GM18511 (cell line): ENCODE measurements around the gene JAKMIP2.
"Not testable (repeated sequence)": the region's sequence is repeated elsewhere in the genome, so short reads cannot be mapped to it uniquely, and the experiment has no call there.

Source experiments
- ATAC-seq: cut with Tn5 transposase; IDR thresholded peaks from one replicate; pipeline ENCODE4 v1.9.1; 2021; ENCODE audit warnings: mild to moderate bottlenecking, moderate library complexity; ENCODE audit not compliant: unreplicated experiment

JAKMIP2 gene

DNA sequence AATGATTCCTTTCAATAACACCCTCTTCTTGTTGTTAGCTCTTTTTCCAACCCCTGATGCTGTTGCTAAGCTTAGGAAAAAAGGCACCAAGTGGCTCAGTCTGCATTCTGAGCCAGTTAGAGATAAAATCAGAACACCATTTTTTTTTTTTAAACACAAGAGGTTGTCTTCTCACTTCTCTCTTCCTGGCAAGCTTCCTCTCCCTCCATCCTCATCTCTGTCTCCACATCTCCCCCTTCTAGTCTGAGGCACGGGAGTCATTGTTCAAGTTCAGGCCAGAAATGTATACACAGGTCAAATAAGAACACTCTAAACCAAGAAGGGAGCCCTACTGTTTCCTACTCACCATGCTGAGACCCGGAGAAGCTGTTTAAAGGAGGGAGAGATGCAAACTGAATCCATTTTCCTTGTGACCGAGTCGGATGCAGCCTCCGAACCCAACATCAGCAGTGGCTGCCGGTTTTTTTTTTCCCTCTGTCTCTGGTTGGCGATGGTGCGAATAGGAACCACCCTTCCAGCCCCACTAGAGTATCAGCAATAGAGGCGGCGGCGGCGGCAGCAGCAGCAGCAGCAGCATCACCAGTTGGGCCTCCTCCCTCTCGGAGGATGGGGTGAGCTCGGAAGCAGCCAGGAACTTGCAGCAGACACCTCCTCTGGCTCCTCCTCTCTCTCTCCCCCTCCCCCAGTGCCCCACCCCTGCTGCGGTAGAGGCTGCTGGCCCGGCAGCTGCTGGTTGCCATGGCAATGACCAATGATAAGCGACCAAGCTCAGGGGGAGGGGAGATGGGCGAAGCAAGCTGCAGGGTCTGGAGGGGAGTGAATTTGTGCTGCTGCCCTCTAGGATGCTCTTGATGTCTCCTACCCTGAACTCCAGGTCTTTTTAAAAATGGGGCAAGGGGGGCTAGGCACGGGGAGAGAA is at the start of gene JAKMIP2:
Gene JAKMIP2, minus strand, starts transcription at position 619 of the 919 bp plus-strand sequence. CDS start 110,922 bp downstream, outside the sequence.
- peak; percentile 91 for ATAC-seq

DNA sequence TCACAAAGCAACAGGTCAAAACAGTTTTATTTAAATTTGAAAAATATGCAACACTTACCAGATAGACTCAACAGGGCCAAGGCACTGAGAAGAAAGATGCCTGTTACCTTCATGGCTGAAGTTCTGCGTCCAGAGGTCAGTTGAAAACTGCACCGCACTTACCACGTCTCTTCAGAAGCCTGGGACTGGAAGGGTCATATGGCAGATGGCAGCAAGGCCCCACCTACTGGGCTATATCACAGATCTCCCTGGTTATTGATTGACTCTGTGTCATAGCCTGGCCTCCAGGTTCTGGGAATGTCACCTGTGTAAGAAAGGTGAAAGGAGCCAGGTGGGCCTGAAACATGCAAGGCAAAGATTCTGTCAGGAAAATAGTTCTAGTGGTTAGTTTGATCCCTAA is 48.9 kb upstream of the JAKMIP2 start, which contains the start of gene SPINK1:
Gene SPINK1, minus strand, starts transcription at position 207 of the 400 bp plus-strand sequence. Its CDS starts 94 bp downstream, at position 113.
- ATAC-seq, result no peak

DNA sequence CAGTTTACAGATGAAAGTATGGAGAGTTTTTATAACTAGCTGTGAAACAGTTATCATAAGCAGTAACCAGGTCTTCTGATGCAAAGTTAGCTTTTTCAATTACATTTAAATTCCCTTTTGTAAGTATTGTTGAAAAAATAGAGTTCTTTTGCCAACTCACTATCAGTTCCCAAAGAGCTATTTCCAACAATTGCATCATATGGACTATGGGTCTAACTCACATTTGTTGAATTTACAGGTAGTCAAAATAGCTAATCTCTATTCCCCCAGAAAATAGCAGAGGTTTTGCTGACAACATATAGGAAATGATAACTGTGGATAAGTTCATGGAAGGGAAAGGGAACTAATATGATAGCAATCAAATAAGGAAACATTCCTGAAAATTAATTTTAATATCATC is 47.5 kb upstream of the JAKMIP2 start:
- ATAC-seq, result no peak

DNA sequence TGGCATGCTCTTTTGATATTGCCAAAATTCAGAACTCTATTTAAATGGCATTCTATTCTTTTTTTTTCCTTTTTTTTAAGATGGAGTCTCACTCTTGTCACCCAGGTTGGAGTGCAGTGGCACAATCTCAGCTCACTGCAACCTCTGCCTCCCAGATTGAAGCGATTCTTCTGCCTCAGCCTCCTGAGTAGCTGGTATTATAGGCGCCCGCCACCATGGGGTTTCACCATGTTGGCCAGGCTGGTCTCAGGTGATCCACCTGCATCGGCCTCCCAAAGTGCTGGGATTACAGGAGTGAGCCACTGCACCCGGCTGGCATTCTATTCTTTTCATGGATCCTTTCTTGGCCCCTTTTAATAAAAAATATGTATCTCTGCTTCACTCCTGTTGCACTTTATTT is 44.5 kb upstream of the JAKMIP2 start:
- ATAC-seq, result not testable (repeated sequence)

DNA sequence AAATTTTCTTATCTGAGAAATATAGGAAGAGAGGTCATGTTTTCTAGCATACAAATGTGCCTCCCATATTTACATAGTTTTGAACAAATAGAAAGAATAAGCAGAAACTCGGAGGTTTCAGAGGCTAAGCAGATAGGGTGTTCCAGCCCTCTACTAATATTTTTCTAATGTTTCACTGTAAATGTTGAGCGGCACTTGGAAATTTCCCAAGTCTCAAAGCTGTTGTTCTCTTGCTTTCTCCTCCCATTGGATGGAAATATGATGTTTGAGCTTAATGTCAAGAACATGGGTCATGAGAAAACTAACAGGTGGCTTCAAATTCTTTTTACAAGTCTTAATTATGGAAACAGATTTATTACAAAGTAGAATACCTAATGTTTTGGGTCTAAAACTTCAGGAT is 43.8 kb upstream of the JAKMIP2 start:
- no peak for ATAC-seq

DNA sequence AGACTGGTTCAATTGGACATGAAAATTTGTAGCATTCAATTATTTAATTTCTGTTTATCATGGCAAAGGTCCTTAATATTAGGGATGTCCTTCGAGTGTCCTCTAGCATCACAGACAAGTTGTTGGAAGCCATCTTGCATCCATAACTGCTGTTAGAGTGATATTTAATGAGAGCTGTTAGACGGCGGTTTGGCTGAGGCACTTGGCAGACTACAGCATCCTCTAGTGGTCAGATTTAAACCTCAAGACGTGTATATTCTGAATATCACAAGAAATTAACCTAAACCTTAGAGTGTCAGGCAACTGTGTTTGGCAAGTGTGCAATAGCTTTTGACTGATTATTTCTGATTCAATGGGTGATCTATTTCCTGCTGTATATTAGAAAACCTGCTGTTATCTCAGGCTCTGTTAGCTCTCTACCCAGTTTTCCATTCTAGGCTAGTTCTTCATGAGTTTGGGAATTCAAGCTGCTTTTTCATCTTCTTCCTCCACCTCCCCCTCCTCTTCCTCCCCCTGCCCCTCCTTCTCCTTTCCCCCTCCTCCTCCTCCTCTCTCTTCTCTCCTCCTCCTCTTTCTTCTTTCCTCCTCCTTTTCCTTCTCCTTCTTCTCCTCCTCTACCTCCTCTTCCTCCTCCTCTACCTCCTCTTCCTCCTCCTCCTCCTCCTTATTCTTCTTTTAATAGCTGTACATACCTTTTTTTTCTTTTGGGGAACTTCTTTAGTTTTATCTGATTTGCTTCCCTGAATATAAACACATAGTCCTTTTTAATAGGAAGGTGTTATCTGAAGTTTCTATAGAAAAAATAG is 40.4 kb upstream of the JAKMIP2 start:
- peak; percentile 94 for ATAC-seq

DNA sequence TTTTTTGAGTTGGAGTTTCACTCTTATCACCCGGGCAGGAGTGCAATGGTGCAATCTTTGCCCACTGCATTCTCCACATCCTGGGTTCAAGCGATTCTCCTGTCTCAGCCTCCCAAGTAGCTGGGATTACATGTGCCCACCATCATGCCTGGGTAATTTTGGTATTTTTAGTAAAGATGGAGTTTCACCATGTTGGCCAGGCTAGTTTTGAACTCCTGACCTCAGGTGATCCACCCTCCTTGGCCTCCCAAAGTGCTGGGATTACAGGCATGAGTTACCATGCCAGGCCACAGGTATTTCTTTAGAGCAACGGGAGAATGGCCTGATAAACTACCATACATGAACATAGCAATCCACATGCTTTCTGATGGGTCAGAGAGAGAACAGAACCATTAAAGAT is 39.7 kb upstream of the JAKMIP2 start:
- ATAC-seq, result peak; percentile 7

DNA sequence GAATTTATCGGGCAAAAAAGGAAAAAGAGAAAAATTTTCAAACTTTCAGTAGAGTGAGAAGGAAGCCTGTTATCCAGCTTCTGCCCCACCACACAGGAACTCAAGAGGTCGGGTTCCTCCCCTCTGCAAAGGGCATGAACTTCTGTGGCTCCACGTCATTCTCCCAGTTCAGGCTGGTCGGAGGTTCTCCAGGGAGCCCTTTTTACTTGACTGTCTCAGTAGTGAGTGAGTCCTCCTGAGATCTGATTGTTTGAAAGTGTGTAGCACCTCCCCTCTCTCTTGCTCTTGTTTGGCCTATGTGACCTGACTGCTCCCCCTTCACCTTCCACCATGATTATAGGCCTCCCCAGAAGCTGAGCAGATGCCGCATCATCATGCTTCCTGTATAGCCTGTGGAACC is 39.2 kb upstream of the JAKMIP2 start:
- ATAC-seq, result no peak

DNA sequence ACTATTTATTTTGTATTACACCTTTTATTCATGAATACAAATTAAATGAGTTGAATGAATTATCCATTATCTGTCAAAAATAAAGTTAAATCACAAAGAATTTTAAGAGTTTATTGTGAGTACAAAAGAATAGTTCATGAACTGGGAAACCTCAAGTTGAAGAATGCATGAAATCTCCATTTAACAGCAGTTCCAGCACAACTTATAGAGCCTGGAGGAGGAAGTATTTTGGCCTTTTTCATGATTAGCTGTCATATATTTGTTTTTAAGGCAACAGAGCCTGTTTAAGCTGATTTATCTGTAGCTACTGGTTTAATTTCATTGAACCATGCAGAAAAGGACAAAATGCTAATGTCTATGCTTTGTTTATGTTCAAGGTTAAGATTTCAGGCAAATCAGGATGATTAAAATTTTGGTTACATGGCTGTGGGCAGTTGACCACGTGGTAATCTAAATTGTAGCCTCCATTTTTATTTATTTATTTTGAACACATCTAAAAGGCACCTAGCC is 36.8 kb upstream of the JAKMIP2 start:
- no peak for ATAC-seq

DNA sequence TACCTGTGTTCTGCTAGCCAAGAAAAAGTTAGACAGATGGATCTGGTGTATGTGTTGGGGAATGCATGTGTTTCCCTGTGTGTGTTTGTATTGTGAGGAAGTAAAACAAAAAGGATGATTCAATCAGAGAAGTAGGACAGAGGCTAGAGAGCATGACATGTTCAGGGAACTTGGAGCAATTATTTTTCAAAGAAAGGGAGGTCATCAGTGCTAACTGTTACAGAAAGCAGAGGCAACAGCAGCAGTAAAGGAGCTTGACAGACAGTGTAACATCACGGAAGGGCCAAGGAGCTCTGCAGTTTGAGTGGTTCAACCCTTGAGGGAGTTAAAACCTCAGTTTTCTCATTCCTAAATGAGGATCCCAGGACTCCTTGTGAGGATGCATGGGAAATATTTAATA is 35.8 kb upstream of the JAKMIP2 start:
- ATAC-seq, result no peak

DNA sequence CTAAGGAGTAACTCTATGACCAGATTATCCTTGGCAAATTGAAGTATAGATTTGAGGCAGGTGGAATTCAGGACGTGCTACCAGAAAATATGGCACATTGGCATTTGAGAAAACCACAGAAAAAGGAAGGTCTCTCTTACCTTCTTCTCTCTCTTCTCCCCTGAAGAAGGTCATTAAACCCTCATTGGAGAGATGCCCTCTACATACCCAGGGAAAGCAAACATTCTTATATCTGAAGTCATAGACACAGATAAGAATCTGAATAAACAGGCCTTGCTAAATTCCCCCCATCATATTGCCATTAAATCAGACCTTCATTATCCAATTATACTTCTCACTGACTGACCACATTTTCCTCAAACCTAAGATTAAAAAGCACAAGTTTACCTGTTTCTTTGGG is 31.2 kb upstream of the JAKMIP2 start:
- no peak for ATAC-seq

DNA sequence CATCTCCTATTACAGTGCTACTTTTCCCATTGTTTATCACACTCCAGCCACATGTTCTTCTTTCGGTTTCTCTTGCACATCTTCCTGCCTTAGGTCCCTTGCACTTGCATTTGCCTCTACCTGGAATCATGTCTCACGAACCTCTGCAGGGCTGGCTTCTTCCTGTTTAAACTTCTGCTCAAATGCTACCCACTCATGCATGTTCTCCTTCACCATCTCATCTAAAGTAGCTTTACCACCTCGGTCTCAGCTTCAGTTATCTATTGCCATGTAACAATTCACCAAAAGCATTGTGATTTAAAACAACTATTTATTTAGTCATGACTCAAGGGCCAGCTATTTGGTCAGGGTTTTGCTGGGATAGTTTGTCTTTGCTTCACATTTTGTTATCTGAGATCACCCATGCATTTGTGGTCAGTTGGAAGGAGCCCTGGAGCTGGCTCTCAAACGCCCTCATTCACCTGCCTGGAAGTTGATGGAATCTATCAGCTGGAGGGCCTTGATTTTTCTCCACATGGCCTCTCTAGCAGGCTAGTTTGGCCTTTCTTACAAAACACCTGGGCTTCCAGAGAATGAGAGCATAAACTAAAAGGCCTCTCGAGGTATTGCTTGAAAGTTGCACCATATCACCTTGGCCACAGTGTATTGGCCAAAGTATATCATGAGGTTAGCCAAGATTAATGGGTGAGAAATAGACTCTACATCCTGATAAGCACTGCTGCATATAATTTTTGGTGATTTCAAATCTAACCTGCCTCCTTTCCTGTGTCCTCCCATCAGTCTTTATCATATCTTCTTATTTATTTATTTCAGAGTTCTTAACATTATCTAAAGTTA is 27.5 kb upstream of the JAKMIP2 start:
- no peak for ATAC-seq

DNA sequence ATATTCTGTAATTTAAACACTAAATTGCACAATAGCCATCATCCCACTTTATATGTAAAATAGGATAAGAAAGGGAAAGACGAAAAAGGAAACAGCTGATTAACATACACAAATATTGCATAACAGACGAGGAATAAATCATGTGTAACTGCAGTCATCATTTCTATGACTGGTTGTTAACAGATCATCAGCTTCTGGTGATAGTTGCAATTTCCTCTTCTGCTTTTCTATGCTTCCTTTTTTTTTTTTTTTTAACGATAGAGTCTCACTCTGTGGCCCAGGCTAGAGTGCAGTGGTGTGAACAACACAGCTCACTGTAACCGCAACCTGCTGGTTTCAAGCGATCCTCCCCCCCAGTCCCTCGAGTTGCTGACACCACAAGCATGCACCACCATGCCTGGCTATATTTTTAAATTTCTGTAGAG is 22.5 kb upstream of the JAKMIP2 start:
- peak; percentile 91 for ATAC-seq

DNA sequence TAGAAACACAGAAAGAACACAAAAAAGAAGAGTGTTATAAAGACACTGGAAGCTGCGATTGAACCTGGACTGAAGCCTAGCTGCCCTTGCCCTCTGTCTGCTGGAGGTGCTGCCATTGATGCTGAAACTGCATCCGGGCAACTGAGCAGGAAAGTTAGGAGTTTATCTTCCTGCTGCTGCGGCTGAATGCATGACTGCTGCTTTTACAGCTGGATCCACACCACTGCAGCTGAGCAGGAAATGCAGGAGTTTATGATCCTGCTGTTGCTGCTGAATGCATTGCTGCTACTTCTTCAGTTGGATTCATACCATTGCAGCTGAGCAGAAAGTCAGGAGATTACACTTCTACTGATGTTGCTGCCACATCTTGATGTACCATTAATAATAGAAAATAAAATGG is 21.8 kb upstream of the JAKMIP2 start:
- ATAC-seq, result no peak

DNA sequence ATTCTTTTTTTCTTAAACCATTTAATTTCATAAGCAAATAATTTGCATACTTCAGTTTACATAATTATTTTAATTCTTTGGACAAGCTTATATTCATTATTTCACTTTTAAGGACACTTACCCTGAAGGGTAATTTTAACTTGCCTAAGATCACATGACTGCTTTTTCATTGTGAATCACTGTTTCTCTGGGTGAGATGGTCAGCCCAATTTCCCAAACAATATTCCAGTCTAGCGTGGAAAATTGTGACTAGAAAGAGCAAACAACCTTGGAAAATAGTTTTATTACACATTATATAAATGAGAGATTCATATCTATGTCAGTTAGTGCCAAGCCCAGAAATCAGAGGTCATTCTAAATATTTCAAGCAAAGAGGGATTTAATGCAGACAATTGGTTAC is 21.4 kb upstream of the JAKMIP2 start:
- no peak for ATAC-seq

DNA sequence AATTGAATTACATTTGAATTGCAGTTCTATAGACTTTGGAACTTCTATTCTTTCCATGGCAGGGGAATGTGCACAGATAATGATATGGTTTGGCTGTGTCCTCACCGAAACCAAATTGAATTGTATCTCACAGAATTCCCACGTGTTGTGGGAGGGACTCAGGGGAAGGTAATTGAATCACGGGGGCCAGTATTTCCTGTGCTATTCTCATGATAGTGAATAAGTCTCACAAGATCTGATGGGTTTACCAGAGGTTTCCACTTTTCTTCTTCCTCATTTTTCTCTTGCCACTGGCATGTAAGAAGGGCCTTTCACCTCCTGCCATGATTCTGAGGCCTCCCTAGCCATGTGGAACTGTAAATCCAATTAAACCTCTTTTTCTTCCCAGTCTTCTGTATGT is 20.6 kb upstream of the JAKMIP2 start:
- ATAC-seq, result not testable (repeated sequence)

DNA sequence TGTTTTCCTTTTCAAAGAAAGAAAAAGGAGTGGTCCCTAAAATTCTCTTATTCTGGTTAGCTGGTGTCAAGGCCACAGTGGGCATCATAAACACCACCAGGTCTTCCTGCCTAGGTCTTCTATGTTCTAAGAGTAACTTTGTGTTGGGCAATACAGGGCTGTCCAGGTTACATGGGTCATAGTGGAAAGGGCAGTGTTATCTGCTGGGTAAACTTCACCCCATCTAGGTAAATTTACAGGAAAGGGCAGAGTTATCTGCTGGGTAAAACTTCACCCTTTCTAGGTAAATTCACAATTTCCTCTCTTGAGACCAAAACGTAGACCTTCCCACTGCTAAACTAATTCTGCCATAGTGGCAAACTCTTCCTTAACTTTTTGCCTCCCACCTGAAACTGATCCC is 18.9 kb upstream of the JAKMIP2 start:
- ATAC-seq, result no peak

DNA sequence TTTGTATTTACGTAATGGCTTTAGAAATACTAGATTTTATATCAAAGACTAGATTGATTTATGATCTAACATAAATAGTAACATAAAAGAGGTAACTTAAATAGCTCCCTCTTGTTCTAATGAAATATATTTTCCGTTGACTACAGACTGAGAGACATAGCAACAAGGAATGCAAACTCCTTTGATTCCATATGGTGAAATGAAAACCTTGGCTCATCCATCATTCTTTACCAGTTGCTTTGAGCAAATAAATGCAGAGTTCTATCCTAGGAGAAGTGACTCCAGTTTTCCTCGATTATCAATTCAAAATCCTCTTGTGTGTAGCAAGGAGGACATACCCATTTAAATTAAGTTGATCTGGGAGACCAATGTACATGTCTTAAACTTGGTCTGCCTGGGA is 18.0 kb upstream of the JAKMIP2 start:
- no peak for ATAC-seq

DNA sequence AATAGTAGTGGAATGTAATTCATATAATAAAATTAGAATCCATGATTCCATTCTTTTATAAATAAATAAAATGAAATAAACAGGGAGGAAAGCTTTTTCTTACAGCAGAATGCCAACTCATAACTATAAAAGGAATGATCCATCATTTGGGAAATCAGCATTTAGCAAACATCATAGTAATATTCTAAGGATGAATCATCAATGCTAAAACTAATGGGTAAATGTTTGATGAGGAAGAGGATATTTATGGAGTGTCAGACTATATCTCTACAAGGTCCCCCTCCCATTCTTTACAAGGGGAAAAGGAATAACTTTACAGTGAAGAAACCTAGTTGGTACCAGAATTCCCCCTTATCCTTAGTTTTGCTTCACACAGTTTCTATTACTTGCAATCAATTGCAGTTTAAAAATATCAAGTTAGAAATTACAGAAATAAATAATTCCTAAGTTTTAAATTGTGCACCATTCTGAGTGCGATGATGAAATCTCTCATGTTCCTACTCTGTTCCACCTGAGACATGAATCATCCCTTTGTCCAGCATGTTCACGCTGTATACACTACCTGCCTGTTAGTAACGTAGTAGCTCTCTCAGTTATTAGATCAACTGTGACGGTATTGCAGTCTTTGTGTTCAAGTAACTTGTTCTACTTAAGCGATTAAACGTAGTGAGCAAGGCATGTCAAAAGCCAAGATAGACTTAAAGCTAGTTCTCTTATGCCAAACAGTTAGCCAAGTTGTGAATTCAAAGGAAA is 14.2 kb upstream of the JAKMIP2 start:
- ATAC-seq, result no peak

DNA sequence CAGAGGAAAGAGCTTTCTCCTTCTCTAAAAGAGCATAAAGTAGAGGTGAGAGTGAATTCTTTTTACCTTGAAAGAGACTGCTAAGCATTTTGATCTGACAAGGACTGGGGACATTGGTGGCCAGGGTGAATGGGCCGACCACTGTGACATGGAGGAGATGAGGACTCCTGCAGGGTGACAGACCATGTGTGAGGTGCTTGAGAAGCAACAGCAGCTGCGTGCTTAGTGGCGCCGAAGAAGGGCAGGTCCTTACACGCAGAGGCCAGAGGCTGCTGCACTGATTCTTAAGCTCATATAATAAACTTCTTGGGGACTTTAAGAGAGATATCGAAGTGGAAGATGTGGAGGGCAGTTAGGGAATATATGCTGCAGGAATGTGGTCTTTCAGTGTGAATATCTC is 8.7 kb upstream of the JAKMIP2 start:
- no peak for ATAC-seq
